Tibial artery (tissue), 4 donors: ENCODE results near the gene CYP3A4.
"Not testable (repeated sequence)": the region's sequence is repeated elsewhere in the genome, so short reads cannot be mapped to it uniquely, and the experiment has no call there.

Experiments
- DNase-seq, 2 donors: peaks; one replicate each; pipeline ENCODE4 v3.0.0-alpha.2; 2019
- H3K27ac ChIP-seq, 2 donors: fragments of 200-600 bp; sonication (generic) in 1 of 2; 1 replicate in 1 of 2; 2 replicates in 1 of 2; pipeline ENCODE4 v1.5.1; 2018 to 2019; ENCODE audit warnings: mild to moderate bottlenecking in 1 of 2
- H3K27me3 ChIP-seq, 2 donors: fragments of 200-600 bp; sonication (generic) in 1 of 2; one replicate each; pipeline versions ENCODE4 v1.5.1 to v1.6.0; 2016 to 2019
- H3K36me3 ChIP-seq, 3 donors: fragments of 200-600 bp; sonication (generic) in 2 of 3; one replicate each; pipeline ENCODE4 v1.5.1; 2016 to 2019; ENCODE audit warnings: mild to moderate bottlenecking in 2 of 3
- H3K4me1 ChIP-seq, 4 donors: fragments of 200-600 bp; sonication (generic) in 2 of 4; 1 replicate in 3 of 4; 2 replicates in 1 of 4; pipeline ENCODE4 v1.5.1; 2016 to 2019
- H3K4me3 ChIP-seq, 2 donors: fragments of 200-600 bp; sonication (generic) in 1 of 2; 1 replicate in 1 of 2; 2 replicates in 1 of 2; pipeline ENCODE4 v1.5.1; 2018 to 2019; ENCODE audit warnings: mild to moderate bottlenecking in 2 of 2
- H3K9me3 ChIP-seq, 3 donors: fragments of 200-600 bp; sonication (generic) in 1 of 3; one replicate each; pipeline ENCODE4 v1.5.1; 2016 to 2019
- CTCF ChIP-seq, 2 experiments: fragments of 200-600 bp in 1 of 2; fragments of 450-650 bp in 1 of 2; IDR thresholded peaks; one replicate each; pipeline ENCODE4 v1.5.1; 2017 to 2019; ENCODE audit warnings: antibody characterized with exemption in 2 of 2, mild to moderate bottlenecking in 1 of 2, moderate library complexity in 1 of 2
- intact Hi-C: fragments of 100-400 bp; cut with DNase I; formaldehyde crosslinking; loops from one replicate; pipeline ENCODE4 v1.15.0; 2023; ENCODE audit warnings: low total_unique reads

CYP3A4 gene

GRCh38 chr7:99755085-99755484 lies 28.9 kb downstream of the CYP3A4 start:
- H3K36me3 ChIP-seq = no peaks in the 10 kb centered on the region
- H3K27me3 ChIP-seq = no peaks in the 10 kb centered on the region
- H3K27ac ChIP-seq = no peak overlapping the region
- no peak for TF ChIP-seq CTCF (IDR thresholded peaks at IDR 0.05)
- DNase-seq = no peak
- no peaks in the 10 kb centered on the region for H3K4me1 ChIP-seq
- intact Hi-C loops = no loop called here
- H3K9me3 ChIP-seq = no peaks in the 10 kb centered on the region
- no peak overlapping the region for H3K4me3 ChIP-seq

DNA sequence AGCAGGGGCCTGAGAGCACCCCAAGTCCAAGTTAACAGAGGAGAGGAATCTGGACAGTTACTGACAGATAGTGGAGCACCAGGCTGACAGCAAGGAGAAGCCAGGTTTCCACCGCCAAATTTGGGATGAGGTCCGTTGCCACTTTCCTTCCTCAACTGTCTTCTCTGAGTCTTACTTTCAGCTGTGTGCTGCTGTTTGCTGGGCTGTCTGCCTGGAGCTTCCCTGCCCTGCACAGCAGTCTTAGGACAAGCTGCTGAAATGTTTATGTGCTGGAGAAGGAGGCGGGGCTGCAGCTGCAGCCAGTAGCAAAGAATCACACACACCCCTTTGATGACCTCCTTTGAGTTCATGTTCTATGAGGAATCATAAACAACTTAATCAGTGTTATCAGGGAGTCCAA lies 31.6 kb downstream of the CYP3A4 start:
- no peak overlapping the region for H3K27ac ChIP-seq
- intact Hi-C loops = no loop called here
- no peak for DNase-seq
- no peak for TF ChIP-seq CTCF (IDR thresholded peaks at IDR 0.05)
- H3K27me3 ChIP-seq = no peaks in the 10 kb centered on the region
- H3K4me1 ChIP-seq = no peaks in the 10 kb centered on the region
- no peaks in the 10 kb centered on the region for H3K36me3 ChIP-seq
- H3K4me3 ChIP-seq = no peak overlapping the region
- H3K9me3 ChIP-seq = no peaks in the 10 kb centered on the region

GRCh38 chr7:99751322-99752052 lies 32.5 kb downstream of the CYP3A4 start:
- H3K27me3 ChIP-seq, H3K9me3 ChIP-seq, DNase-seq, H3K4me3 ChIP-seq, H3K36me3 ChIP-seq, H3K27ac ChIP-seq, H3K4me1 ChIP-seq, intact Hi-C loops: not testable (repeated sequence)

GRCh38 chr7:99748846-99749579 lies 35.0 kb downstream of the CYP3A4 start:
- Histone ChIP-seq H3K27ac (no peak overlapping the region), H3K36me3 (no peaks in the 10 kb centered on the region), H3K4me3 (no peak overlapping the region), H3K9me3 (peaks cover 0 to 10% (median 0%) of the 10 kb centered on the region in 3 donors), H3K27me3 (no peaks in the 10 kb centered on the region), H3K4me1 (no peaks in the 10 kb centered on the region)
- no peak for TF ChIP-seq CTCF (IDR thresholded peaks at IDR 0.05)
- DNase-seq = no peak
- intact Hi-C loops = no loop called here

DNA sequence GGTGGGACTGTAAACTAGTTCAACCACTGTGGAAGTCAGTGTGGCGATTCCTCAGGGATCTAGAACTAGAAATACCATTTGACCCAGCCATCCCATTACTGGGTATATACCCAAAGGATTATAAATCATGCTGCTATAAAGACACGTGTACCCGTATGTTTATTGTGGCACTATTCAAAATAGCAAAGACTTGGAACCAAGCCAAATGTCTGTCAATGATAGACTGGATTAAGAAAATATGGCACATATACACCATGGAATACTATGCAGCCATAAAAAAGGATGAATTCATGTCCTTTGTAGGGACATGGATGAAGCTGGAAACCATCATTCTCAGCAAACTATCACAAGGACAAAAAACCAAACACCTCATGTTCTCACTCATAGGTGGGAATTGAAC lies 37.1 kb downstream of the CYP3A4 start:
- H3K27me3 ChIP-seq, H3K27ac ChIP-seq, H3K4me1 ChIP-seq, intact Hi-C loops, H3K4me3 ChIP-seq, DNase-seq, H3K36me3 ChIP-seq: not testable (repeated sequence)
- H3K9me3 ChIP-seq = peaks cover 0 to 14% (median 0%) of the 10 kb centered on the region in 3 donors

GRCh38 chr7:99745395-99745794 lies 38.6 kb downstream of the CYP3A4 start:
- intact Hi-C loops, H3K4me3 ChIP-seq, H3K27ac ChIP-seq, H3K4me1 ChIP-seq, DNase-seq, H3K27me3 ChIP-seq, H3K36me3 ChIP-seq: not testable (repeated sequence)
- H3K9me3 ChIP-seq = peaks cover 0 to 14% (median 0%) of the 10 kb centered on the region in 3 donors

DNA sequence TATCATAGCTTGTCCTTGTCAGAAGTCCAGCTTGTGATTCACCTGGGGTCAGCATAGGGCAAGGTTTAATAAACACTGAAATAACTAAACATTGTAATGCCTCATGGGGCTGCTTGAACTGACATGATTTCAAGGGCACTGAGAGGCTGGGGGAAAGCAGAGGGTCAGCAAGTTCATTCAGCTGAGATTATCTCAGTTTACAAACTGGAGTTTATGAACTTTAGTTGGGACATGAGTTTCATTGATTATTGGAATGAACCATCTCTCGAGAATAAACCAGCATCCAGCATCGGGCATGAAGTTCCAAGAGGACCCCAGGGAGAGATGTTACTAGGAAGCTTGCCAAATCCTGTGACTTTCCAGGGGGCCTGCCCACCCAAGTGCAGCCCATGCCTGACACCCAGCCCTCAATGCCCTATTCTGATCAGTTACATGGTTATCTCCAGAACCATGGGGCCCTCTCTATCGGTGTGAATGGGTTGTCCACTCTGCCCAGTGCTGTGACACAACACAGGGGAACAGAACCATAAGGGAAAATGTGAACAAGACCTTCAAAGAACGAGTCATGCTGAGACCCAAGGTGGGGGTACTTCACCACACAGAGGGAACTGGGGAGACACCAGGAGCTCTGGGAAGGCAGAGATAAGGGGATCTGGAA lies 41.1 kb downstream of the CYP3A4 start:
- Histone ChIP-seq H3K9me3 (peaks cover 0 to 14% (median 0%) of the 10 kb centered on the region in 3 donors), H3K36me3 (no peaks in the 10 kb centered on the region), H3K4me3 (no peak overlapping the region), H3K27me3 (no peaks in the 10 kb centered on the region), H3K27ac (no peak overlapping the region), H3K4me1 (no peaks in the 10 kb centered on the region)
- TF ChIP-seq CTCF (IDR thresholded peaks at IDR 0.05) = no peak
- intact Hi-C loops = no loop called here
- no peak for DNase-seq
